GM20431 (cell line): ENCODE measurements around the gene NFATC1.

Source experiments
- in situ Hi-C: fragments of 300-500 bp; cut with MseI, MboI; formaldehyde crosslinking; loops from one replicate; pipeline ENCODE4 v1.15.0; 2020; ENCODE audit warnings: low sequenced_read_pairs; ENCODE audit not compliant: unreplicated experiment

NFATC1 gene

DNA sequence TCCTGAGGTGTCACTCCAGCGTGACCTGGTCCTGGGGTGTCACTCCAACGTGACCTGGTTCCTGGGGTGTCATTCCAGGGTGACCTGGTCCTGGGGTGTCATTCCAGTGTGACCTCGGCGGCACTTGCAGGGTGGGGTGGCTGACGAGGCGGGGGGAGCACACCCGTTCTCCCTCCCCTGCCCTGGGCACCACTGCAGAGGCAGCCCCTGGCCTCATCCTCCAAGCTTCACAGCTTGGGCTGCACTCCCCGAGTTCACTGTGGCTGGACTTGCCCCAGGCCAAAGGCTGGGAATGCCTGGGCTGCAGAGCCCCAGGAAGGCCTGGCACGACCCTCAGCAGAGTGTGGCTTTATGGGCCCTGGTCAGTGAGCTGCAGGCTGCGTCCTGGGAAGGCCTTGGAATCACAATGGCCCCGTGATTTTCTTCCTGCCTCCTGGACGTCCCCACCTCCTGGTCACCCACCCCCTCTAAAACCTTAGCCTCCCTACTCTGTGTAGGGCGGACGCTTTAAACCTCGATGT, 88.3 kb downstream of the NFATC1 start:
- in situ Hi-C loops = no loop called here

DNA sequence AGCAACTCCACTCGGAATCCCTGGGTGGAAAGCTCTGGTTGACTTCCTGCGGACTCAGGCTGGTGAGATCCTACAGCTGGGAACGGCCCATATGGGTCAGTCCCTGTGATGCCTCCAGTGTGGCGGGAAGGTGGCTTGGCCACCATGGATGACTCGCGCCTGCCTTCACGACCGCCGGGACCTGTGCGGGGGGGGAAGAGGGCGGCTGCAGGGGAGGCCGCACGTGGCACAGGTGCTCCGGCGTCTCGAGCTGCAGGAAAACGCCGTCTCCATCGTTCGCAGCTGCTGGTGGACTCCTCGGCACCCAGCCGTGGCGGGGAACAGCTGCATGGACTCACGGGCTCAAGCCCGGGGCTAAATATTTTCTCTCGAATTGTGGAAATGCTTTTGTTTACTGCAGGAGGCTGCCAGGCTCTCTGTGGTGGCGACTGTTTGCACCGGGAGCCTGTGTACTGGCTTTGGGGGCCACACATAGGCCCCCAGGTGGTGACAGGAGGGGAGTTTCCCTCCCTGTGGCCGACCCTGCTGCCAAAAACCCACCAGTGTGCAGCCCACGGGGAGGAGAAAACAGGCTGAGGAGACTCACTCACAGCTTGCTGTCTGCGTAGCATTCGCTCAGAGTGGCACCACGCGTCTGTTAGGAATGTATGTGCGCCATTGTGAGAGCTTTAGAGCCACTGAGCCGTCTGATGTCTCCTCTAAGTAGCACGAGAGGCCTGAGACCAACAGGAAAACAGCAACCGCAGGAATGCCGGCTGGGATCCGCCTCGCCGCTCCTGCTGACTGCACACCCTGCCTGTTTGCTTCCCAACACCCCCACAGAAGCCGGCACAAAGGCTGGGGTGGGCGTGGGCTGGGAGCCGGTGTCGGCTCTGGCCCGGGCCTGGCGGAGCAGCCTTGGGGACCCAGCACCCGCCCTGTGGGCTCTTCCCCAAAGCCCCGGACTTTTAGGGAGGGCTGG, 89.2 kb downstream of the NFATC1 start:
- in situ Hi-C loops = no loop called here

DNA sequence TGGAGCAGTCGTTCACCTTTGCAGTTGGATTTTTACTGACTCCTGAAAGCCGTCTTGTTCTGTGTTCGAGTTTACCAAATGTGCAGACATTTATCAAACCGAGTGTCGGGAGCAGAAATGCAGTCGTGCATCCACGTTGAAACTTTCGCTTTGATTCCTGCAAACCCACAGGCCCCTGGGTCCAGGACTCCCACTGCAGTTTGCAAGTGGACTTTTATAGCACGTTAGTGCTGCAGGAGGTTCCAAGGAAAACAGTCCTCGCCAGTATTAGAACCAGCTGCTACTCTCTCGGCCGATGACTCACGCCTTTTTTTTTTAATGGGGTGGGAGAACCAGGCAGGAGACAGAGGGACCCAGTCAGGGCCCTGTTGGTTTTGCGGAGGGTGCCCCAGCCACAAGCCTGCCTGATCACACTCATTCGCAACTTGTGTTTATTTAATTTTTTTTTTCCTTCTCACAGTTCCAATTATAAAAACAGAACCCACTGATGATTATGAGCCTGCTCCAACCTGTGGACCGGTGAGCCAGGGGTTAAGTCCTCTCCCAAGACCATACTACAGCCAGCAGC, 90.1 kb downstream of the NFATC1 start:
- in situ Hi-C loops = no loop called here

DNA sequence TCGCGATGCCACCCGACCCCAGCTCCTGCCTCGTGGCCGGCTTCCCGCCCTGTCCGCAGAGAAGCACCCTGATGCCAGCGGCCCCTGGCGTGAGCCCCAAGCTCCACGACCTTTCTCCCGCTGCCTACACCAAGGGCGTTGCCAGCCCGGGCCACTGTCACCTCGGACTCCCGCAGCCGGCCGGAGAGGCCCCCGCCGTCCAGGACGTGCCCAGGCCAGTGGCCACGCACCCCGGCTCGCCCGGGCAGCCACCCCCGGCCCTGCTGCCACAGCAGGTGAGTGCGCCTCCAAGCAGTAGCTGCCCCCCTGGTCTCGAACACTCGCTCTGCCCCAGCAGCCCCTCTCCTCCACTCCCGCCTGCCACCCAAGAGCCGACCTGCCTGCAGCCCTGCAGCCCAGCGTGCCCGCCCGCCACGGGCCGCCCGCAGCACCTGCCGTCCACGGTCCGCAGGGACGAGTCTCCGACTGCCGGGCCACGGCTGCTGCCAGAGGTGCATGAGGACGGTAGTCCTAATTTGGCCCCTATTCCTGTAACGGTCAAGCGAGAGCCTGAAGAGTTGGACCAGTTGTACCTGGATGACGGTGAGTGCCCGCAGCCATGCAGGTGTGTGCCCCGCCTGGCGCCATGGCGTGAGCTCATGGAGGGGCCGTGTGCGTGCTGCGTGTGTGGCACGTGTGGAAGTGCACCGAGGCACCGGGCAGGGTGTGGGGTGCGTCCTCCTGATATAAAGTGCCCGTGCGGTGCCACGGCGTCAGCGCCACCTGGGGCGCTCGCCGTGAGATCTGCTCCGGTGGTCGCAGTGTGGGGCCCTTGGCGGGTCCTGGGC, 90.8 kb downstream of the NFATC1 start:
- in situ Hi-C loops = no loop called here

DNA sequence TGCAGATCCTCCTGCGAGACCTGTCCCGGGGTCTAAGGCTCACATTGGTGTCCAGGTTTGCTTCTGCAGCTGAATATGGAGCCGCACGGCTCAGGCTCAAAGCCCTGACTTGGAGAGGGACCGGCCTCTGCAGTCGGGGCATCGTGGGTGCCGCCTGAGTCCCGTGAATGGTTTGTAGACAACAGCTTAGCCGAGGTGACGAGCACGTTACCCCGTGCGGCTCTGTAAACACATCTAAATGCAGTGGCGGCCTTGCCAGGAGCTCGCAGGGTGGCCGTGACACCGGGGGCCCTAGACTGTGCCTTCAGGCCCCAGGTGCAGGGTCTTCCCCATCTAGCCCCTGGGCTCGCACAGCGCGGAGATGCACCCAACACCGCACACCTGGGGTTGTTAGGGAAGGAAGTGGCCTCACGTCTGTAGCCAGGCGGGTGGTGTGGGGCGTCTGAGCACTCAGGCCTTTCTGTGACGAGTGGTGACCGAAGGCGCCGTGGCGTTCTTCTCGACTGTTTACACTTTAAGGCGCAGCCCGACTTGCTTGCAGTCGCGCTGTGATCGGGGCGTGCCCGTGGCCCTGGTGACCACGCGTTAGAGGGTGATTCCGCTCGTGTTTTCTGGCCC, 91.6 kb downstream of the NFATC1 start:
- in situ Hi-C loops = no loop called here

DNA sequence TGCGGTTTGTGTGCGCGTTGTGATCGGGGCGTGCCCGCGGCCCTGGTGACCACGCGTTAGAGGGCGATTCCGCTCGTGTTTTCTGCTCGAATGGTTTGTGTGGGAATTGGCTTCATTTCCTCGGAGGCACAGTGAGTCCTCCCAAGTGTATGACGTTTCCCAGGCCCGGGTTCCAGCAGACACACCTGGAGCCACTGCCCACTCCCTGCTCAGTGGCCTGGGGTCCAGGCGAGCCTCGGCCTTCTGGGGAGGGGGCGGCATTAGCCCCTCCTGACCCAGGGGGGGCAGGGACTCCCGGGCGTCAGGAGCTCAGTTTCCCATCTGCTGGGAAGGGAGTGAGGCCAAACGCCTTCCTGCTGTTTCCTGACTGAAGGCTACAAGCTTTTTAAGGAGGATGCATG, 92.1 kb downstream of the NFATC1 start:
- in situ Hi-C loops = no loop called here

DNA sequence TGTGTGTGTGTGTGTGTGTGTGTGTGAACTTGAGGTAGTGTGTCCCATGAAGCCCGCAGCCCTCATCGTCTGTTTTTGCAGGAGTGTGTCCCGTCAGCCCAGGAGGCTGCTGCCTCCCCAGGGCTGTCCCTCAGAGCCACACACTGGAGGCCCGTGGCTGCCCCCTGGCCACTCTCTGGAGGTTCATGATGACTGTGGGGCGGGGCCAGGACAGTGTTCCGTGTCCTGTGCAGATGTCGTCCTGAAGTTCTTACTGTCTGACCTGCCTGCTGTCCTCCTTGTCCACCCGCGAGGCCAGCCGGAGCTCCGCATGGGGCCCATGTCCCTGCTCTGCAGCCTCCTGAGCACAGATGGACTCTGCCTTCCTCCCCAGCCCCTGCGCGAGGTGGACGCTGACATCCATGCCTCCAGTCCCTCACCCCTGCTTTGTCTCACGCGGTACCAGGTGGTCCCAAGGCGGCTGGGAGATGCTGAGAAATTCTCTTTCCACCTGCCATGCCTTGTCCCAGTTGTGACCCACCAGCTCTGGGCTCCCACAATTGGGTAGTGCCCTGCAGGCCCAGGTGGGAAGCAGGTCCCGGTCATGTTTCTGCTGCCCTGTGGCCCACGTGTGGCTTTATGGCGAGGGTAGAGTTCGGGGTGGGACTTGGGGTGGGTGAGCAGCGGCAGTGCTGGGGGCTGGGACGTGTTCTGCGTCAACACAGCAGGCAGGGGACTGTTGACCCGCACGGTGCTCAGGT, 92.8 kb downstream of the NFATC1 start:
- in situ Hi-C loops = no loop called here

DNA sequence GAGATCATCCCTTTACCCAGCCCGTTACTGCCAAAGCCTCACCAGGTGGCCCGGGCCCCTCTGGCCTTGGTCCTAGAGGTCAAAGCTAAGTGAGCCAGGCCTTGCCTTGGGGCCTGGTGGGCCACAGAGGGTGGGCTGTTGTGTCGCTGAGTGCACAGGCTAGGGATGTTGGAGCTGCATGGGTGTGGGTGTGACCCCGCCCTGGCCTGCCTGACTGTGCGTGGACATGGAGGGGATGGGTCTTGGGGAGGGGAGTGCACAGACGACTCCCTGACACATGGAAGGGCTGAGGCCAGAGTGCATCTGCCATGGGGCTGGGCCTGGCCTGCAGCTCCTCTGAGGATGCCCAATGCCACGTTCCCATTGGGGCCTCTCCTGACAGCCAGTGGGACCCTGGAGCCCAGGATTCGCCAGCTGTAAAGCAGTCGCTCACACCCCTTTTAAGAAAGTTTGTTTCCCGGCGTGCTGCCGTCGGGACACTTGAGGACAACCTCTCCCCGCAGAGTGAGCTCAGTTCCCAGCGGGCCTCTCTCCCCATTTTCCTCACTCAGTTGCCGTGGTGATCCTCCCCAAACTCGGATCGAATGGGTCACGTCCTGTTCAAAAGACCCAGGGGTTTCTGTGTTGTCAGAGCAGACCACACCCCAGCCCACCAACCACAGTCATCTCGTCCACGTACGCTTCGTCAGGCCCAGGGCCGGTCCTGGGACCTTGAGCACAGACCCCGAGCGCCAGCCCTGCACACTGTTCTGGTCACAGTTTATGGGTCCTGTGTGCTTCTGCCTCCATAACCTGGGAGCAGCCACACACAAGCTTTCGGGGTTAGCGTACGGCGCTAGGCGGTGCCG, 93.5 kb downstream of the NFATC1 start:
- in situ Hi-C loops = no loop called here

DNA sequence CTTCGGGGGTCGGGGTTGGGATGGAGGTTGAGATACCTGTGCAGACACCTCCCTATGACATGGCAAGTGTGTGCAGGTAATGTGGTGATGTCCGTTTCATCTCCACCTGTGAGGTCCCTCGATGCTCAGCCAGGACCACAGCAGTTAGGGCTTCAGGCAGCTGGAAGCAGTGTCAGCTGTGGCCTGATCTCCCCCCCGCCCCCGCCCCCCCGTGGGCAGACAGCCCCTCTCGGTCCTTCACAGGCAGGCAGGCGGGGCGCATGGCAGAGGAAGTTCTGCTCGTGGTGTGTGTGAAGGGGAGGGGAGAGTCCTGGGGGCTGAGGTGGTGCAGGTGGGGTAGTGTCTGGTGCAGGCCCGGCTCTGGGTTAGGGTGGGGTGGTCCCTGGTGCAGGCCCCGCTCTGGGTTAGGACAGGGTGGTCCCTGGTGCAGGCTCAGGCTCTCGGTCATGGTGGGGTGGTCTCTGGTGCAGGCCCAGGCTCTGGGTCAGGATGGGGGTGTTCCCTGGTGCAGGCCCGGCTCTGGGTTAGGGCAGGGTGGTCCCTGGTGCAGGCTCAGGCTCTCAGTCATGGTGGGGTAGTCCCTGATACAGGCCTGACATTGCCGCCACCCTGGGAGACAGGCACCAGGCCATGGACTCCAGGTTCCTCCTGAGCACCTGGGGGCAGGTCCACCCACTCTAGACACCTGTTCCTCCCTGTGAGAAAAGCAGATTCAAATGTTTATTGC, 94.3 kb downstream of the NFATC1 start:
- in situ Hi-C loops = no loop called here

DNA sequence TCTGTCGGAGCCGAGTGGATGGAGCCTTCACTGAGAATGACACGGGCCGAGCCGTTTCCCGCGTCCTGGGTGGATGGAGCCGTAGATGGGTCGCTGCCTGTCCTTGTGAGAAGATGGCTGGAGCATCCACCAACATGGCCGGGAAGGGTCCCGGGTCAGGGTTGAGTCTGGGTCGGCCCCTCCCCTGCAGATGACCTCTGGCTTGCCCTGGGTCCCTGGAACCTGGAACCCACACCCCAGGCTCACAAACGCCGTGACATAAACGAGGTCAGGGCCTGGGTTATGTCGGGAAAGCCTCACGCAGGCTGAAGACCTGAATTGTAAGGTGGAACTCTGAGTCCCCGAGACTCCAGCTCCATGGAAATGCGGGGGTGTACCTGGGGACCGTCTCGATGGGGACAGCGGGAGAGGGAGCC, 94.9 kb downstream of the NFATC1 start:
- in situ Hi-C loops = no loop called here

DNA sequence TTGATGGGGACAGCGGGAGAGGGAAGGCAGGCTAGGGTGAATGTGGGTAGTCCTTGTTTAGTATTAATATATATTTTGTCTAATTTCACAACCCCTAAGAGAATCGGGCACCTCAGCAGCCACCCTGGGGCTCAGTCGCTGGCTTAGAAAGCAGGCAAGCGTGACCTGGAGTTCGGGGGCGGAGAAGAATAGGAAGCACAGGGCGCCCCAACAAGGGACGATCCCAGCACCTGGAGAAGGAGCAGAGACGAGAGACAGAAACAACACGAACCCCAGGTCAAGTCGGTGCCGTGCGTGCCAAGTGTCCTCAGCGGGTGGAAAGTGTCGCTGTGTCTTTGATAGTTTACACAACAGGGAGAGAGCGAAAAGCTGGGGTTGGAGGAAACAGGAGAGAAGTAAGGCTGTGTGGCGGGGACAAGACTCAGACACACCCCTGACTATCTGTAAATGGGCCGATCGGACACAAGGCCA, 95.4 kb downstream of the NFATC1 start:
- in situ Hi-C loops = no loop called here

DNA sequence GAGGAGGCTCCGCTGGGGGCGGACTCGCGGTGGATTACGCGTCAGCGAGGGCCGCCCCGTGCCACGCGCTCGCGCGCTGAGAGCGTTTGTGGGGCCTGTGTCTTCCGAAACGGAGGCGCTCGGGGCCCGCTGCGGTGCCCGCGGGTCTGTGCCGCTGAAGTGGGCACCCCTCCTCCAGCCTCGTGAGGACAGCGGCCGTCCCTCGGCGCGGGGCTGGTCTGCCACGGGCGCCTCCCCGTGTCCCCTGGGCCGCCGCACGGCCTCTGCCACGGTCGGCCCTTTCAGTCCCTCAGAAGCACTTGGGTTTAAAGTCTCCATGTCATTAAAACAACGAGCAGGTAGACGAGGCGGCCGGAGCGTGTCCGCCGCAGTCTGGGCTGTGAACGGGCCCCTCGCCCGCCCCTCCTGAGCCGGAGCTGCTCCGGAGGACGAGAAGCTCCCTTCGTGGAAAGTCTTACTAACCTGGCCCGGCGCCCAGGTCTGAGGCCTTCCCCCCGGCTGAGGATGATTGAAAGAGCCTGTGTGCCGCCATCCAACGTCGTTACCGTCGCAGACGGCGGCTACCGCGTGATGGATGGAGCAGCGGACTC, 97.6 kb downstream of the NFATC1 start:
- in situ Hi-C loops = no loop called here

DNA sequence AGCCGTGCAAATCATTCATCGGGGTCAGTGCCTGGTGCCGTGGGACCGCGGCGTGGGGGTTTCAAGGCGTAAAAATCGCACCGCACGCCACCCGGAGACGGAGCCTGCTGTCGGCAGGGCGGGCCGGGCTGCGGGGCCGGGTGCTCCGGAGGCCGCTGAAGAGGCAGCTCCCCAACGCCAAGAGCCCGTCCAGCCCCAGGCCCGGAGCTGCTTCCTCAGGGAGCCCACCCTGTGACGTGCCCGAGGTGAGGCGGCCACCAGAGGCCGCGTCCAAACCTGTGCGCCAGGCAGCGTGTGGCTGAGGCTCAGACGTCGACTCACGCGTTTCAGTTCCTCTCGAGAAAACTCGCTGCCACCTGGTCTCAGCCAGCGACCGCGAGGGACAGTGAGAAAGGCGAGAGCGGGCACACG, 98.1 kb downstream of the NFATC1 start:
- in situ Hi-C loops = no loop called here

DNA sequence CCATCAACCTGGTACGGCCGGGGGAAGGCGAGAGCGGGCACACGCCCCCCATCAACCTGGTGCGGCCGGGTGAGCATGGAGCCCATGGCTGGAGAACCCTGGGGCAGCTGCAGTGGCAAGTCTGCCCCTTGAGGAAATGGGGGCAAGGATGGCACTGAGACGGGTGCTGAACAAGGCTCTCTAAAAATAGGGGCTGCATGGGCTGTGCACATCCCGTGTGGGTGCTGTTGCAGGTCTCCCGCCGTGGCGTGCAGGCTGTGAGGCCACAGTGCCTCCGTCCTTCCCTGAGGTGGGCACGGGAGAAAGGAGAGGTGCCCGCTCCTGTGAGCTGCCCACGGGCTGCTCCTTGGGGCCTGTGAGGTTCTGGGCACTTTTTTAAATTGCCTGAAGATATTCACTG, 99.2 kb downstream of the NFATC1 start:
- in situ Hi-C loops = no loop called here

DNA sequence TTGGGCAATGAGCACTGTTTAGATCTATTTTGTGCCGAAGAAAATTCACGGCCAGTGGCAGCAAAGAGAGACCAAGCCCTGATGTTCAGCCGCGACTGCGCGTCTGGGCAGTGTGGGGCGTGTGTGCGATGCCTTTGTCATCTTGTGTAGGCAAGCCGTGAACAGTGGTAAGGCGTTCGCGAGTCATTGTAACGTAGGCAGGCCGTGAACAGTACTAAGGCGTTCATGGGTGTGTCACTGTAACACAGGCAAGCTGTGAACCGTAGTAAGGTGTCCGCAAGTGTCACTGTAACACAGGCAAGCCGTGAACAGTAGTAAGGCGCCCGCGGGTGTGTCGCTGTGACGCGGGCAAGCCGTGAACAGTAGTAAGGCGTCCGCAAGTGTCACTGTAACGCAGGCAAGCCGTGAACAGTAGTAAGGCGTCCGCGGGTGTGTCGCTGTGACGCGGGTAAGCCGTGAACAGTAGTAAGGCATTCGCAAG, 99.9 kb downstream of the NFATC1 start:
- in situ Hi-C loops = no loop called here

DNA sequence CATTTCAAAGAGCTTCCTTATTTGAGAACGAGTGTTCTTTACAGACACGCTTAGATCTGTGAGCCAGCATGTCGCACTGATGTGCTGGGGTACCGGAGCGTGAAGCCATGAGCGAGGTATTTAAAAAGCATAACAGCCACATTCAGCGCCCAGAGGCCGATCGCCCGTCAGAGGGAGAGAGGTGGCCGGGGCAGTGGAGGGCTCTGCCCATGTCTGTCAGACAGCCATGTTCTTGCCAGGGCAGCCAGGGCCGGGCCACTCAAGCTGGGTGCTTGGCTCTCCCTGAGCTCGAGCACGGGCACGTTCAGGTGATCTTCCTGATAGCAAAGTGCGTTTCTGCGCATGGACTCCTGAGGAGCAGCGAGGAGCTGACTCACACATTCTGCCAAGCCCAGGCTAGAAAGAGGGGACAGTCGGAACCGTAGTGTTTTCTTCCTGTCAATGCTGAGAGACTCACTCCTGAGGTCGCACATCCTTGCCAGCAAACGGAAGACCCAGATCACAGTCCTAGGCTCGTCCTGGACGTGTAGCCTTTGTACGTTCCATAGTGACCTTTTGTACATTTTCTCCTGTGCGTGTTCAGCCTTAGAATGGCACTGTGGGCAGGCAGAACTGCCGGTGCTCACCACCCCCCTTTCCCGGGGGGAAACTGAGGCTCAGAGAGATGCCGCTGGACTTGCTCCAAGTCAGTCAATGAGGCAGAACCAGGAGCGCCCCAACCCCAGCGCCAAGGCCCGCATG, 100.7 kb downstream of the NFATC1 start:
- in situ Hi-C loops = no loop called here
